Glutamatergic neuron (in vitro differentiated cells): ENCODE measurements around the gene UBE2G2. TPM values are rescaled to one million over a fixed set of nuclear protein-coding genes. Genes with fewer than 3 reads are reported as not detected.

Source experiments
- DNase-seq: peaks from one replicate; pipeline ENCODE4 v3.0.0; 2022
- H3K27ac Mint-ChIP-seq: one replicate; pipeline ENCODE4 v1.8.0; 2020; ENCODE audit warnings: mild to moderate bottlenecking, mixed read lengths, inconsistent platforms; ENCODE audit not compliant: unreplicated experiment
- H3K27me3 Mint-ChIP-seq: one replicate; pipeline ENCODE4 v1.8.0; 2020; ENCODE audit warnings: mild to moderate bottlenecking, moderate library complexity, mixed read lengths, inconsistent platforms; ENCODE audit not compliant: unreplicated experiment
- H3K36me3 Mint-ChIP-seq: one replicate; pipeline ENCODE4 v1.8.0; 2020; ENCODE audit warnings: mild to moderate bottlenecking, mixed read lengths, inconsistent platforms; ENCODE audit not compliant: unreplicated experiment
- H3K4me1 Mint-ChIP-seq: one replicate; pipeline ENCODE4 v1.8.0; 2020; ENCODE audit warnings: mild to moderate bottlenecking, low read depth, mixed read lengths, inconsistent platforms; ENCODE audit not compliant: unreplicated experiment
- H3K4me3 Mint-ChIP-seq: one replicate; pipeline ENCODE4 v1.8.0; 2020; ENCODE audit warnings: mild to moderate bottlenecking, mixed read lengths, inconsistent platforms; ENCODE audit not compliant: unreplicated experiment
- H3K9me3 Mint-ChIP-seq: one replicate; pipeline ENCODE4 v1.8.0; 2020; ENCODE audit warnings: mild to moderate bottlenecking, moderate library complexity, mixed read lengths, inconsistent platforms; ENCODE audit not compliant: unreplicated experiment
- total RNA-seq: library from RNA; stranded (reverse); fragmentation: NEBNext Ultra II Directional; extraction: Animal tissue kit (Norgen Biotek cat#: 25700); gene quantifications from one replicate; pipeline ENCODE4 v1.2.1, GENCODE V29; 2021; ENCODE audit not compliant: unreplicated experiment
- TF ChIP-seq, protein P1 (sequence below): fragments of 200-600 bp; sonication (generic); IDR thresholded peaks from one replicate; pipeline ENCODE4 v1.5.0; 2021; ENCODE audit not compliant: partially characterized antibody, unreplicated experiment

The UBE2G2 gene
- total RNA-seq, 1 donor from 2014 or later, result 77.7 TPM

DNA sequence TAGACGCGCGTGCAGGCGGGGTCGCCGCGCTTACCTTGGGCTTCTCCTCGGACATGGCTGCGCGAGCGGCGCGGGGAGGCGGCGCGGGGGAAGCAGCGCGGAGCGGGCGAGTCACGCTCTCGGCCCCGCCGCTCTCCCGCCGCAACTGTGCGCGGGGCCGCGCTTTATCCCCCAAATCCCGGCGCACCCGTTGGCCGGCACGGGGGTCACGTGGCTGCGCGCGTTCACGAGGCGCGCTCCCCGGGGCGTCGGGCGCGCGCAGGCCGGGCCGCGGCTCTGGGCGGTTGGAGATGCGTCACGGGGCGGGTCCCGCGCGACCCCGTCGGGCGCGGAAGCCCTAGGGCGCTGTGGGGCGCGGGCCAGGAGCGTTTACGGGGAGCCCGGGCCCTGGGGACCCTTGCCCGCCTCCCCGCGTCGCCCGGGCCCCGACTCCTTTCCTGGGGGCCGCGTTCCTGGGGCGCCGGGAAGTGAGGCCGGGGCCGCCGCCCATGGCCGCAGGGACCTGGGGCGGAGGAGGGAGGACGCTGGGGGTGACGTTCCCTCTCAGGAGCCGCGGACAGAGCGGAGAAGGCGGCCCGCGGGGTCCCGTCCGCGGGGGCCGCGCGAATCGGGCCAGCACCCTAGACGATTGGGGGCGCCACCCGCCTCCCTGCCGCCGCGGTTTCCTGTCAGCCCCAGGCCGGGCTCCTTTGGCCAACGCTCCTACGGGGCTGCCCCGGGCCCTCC lies 16.5 kb upstream of the UBE2G2 start, which contains the start of gene SUMO3:
Gene SUMO3, minus strand, starts transcription at position 149 of the 726 bp plus-strand sequence. Its CDS starts 94 bp downstream, at position 55.
- H3K36me3 Mint-ChIP-seq, result peaks cover 22% of the 10 kb centered on the region
- no peak within 1 kb of the TSS for H3K27ac Mint-ChIP-seq
- peak; percentile 79 for DNase-seq
- H3K9me3 Mint-ChIP-seq, result peaks cover 19% of the 10 kb centered on the region
- peaks cover 10% of the 10 kb centered on the region for H3K4me1 Mint-ChIP-seq
- H3K27me3 Mint-ChIP-seq, result peaks cover 7% of the 10 kb centered on the region
- TF ChIP-seq, protein P1, sequence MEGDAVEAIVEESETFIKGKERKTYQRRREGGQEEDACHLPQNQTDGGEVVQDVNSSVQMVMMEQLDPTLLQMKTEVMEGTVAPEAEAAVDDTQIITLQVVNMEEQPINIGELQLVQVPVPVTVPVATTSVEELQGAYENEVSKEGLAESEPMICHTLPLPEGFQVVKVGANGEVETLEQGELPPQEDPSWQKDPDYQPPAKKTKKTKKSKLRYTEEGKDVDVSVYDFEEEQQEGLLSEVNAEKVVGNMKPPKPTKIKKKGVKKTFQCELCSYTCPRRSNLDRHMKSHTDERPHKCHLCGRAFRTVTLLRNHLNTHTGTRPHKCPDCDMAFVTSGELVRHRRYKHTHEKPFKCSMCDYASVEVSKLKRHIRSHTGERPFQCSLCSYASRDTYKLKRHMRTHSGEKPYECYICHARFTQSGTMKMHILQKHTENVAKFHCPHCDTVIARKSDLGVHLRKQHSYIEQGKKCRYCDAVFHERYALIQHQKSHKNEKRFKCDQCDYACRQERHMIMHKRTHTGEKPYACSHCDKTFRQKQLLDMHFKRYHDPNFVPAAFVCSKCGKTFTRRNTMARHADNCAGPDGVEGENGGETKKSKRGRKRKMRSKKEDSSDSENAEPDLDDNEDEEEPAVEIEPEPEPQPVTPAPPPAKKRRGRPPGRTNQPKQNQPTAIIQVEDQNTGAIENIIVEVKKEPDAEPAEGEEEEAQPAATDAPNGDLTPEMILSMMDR, result no peak
- peak within 1 kb of the TSS; percentile 71 for H3K4me3 Mint-ChIP-seq

- peaks cover 14% of the 10 kb centered on the region for H3K9me3 Mint-ChIP-seq
- TF ChIP-seq, protein P1, result no peak
- H3K36me3 Mint-ChIP-seq, result peaks cover 17% of the 10 kb centered on the region
- DNase-seq, result peak; percentile 94
- H3K4me1 Mint-ChIP-seq, result peaks cover 14% of the 10 kb centered on the region
- H3K27ac Mint-ChIP-seq, result no peak overlapping the region
- H3K27me3 Mint-ChIP-seq, result peaks cover 5% of the 10 kb centered on the region
- peak overlapping the region; percentile 71 for H3K4me3 Mint-ChIP-seq
Observed at GRCh38 chr21:44817506-44817880, 15.9 kb upstream of the UBE2G2 start.

DNA sequence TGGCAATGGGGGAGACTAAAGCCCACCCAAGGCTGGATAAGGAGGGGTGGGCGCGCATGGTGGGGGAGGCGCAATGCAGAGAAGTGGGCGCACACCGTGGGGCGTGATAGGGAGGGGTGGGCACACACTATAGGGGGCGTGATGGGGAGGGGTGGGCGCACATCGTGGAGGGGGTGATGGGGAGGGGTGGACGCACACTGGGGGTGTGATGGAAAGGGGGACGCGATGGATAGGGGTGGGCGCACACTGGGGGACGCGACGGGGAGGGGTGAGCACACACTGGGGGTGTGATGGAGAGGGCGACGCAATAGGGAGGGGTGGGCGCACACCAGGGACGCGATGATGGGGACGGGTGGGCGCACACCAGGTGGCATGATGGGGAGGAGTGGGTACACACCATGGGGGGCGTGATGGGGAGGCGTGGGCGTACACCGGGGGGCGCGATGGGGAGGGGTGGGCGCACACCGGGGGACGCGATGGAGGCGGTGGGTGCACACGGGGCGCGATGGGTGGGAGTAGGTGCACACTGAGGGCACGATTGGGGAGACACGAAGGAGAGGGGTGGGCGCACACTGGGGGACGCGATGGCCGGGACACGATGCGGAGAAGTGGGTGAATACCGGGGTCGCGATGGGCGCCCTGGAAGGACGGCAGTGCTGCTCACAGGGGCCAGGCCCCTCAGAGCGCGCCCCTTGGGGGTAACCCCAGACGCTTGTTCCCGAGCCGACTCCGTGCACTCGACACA lies 15.3 kb upstream of the UBE2G2 start:
- peak; percentile 25 for DNase-seq
- H3K9me3 Mint-ChIP-seq, result peaks cover 11% of the 10 kb centered on the region
- peaks cover 11% of the 10 kb centered on the region for H3K36me3 Mint-ChIP-seq
- peaks cover 5% of the 10 kb centered on the region for H3K27me3 Mint-ChIP-seq
- peak overlapping the region; percentile 77 for H3K27ac Mint-ChIP-seq
- H3K4me1 Mint-ChIP-seq, result peaks cover 16% of the 10 kb centered on the region
- TF ChIP-seq, protein P1, result no peak
- peak overlapping the region; percentile 76 for H3K4me3 Mint-ChIP-seq

- DNase-seq, result peak; percentile 35
- peaks cover 5% of the 10 kb centered on the region for H3K27me3 Mint-ChIP-seq
- TF ChIP-seq, protein P1, result no peak
- H3K4me3 Mint-ChIP-seq, result peak overlapping the region; percentile 76
- peaks cover 11% of the 10 kb centered on the region for H3K36me3 Mint-ChIP-seq
- H3K4me1 Mint-ChIP-seq, result peaks cover 16% of the 10 kb centered on the region
- peaks cover 12% of the 10 kb centered on the region for H3K9me3 Mint-ChIP-seq
- peak overlapping the region; percentile 77 for H3K27ac Mint-ChIP-seq
Observed at GRCh38 chr21:44815852-44816628, 14.4 kb upstream of the UBE2G2 start.
